Measurements from ENCODE around the gene LEMD3.

LEMD3 gene

DNA sequence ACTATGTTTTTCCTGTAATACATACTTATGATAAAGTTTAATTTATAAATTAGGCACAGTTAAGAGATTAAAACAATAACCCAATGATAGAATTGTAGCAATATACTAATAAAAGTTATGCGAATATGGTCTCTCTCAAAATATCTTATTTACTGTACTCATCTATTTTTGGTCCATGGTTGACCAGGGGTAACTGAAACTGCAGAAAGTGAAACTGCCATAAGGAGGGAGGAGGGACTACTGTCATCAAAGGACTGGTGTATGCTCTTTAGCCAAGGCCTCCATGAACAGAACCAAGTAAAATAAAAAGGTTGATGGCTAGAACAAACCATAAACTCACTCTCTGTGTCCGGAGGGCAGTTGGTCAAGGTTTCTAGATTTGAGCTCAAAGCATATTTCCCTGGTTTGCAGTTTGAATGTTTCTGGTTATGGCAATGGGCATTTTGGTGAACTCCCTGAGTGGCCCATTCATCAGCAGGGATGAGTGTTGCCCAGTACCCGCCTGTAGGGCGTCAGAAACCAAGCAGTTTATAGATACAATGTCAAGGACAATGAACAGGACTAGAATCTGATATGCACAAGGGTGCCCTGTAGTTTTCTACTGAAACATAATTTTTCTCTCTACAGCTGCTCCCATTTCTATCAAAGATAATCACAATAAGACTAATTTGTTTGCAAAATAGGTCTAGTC lies 19.8 kb downstream of the LEMD3 start:
- H3K27ac ChIP-seq (ENCODE audit: low read length): no peak overlapping the region
- no peaks in the 10 kb centered on the region for H3K9me3 ChIP-seq (ENCODE audit: control insufficient read depth, insufficient read depth, low read length)
- H3K36me3 ChIP-seq (ENCODE audit: control insufficient read depth, insufficient read depth, low read length): no peaks in the 10 kb centered on the region
- no peaks in the 10 kb centered on the region for H3K27me3 ChIP-seq (ENCODE audit: control insufficient read depth, insufficient read depth, low read length)
- no peak overlapping the region for H3K4me3 ChIP-seq (ENCODE audit: low read length)
- no CpG with 5 or more reads among the region's 4 CpGs for WGBS (ENCODE audit: insufficient coverage, insufficient read length)
- H3K4me1 ChIP-seq (ENCODE audit: control insufficient read depth, insufficient read depth, low read length): 0 out of 2 replicates have a peak, but pooled peaks cover 2% of the 10 kb centered on the region
- DNase-seq (ENCODE audit: low read depth, low spot score): no peak

DNA sequence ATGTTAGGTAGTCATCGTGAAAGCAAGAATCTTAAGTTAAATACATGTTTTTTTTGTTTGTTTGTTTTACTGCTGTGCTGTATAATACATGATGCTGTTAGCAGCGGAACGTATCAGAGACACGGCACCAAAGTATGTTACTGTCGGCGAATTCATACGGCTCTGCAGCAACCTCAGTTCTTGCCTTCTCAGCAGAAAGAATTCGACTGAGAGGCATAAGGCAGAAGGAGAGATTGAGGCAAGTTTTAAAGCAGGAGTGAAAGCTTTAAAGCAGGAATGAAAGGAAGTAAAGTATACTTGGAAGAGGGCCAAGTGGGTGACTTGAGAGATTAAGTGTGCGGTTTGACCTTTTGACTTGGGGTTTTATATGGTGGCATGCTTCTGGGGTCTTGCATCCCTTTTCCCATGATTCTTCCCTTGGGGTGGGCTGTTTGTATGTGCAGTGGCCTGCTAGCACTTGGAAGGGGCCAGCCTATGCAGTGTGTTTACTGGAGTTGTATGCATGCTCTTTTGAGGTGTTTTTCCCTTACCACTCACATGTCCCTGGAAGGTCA lies 23.7 kb downstream of the LEMD3 start:
- 0 out of 2 replicates have a peak, but pooled peaks cover 2% of the 10 kb centered on the region for H3K4me1 ChIP-seq (ENCODE audit: control insufficient read depth, insufficient read depth, low read length)
- no peak overlapping the region for H3K27ac ChIP-seq (ENCODE audit: low read length)
- H3K27me3 ChIP-seq (ENCODE audit: control insufficient read depth, insufficient read depth, low read length): no peaks in the 10 kb centered on the region
- H3K9me3 ChIP-seq (ENCODE audit: control insufficient read depth, insufficient read depth, low read length): no peaks in the 10 kb centered on the region
- no peak overlapping the region for H3K4me3 ChIP-seq (ENCODE audit: low read length)
- WGBS (ENCODE audit: insufficient coverage, insufficient read length): no CpG with 5 or more reads among the region's 9 CpGs
- DNase-seq (ENCODE audit: low read depth, low spot score): no peak
- no peaks in the 10 kb centered on the region for H3K36me3 ChIP-seq (ENCODE audit: control insufficient read depth, insufficient read depth, low read length)

DNA sequence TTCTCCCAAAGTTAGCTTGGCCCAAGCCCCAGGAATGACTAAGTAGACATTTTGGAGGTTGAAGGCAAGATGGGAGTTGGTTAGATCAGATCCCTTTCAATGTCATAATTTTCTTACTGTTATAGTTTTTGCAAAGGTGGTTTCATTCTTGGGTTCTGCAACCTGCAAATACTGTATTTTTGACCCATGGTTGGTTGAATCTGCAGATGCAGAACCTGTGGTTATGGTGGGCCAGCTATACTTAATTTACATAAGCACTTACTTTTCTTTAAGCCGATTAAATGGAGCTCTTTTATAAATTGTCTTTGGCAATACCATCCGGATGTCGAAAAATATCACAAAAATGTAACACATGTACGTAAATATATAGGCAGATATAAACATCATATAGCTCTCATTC lies 25.6 kb downstream of the LEMD3 start:
- H3K4me1 ChIP-seq (ENCODE audit: control insufficient read depth, insufficient read depth, low read length): 0 out of 2 replicates have a peak, but pooled peaks cover 2% of the 10 kb centered on the region
- H3K36me3 ChIP-seq (ENCODE audit: control insufficient read depth, insufficient read depth, low read length): no peaks in the 10 kb centered on the region
- no peak overlapping the region for H3K4me3 ChIP-seq (ENCODE audit: low read length)
- no CpG with 5 or more reads among the region's 4 CpGs for WGBS (ENCODE audit: insufficient coverage, insufficient read length)
- H3K27ac ChIP-seq (ENCODE audit: low read length): no peak overlapping the region
- DNase-seq (ENCODE audit: low read depth, low spot score): no peak
- H3K9me3 ChIP-seq (ENCODE audit: control insufficient read depth, insufficient read depth, low read length): no peaks in the 10 kb centered on the region
- no peaks in the 10 kb centered on the region for H3K27me3 ChIP-seq (ENCODE audit: control insufficient read depth, insufficient read depth, low read length)

DNA sequence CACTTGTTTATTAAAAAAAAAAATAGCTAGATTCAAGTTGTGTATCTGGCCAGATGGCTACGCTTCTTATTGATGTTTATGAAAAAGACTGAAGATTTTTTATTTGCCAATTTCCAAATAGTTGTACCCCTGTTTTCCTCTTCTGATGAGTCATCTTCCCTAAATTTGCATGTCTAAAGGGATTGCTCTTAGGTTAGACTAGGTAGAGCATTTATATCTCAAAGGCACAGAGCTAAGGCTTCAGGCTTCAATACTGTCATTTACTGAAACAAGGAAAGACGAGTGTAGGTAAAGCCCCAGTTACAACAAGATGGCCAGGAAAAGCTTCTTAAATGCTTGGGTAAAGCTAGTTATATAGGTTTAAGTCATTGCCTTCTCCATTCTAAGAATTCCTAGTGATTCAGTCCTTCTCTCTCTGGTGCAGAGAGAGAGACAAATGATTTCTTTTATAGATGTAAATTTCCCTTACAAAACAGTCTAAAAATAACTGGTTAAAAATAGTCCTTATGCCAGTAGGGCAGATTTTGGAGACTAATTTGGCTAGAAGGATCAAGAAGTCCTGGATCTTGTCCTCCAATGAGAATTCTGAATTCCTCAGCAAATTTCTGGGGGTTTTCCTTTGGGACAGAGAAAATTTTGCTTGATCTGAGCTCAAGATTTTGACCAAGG lies 26.1 kb downstream of the LEMD3 start:
- no peak overlapping the region for H3K27ac ChIP-seq (ENCODE audit: low read length)
- H3K9me3 ChIP-seq (ENCODE audit: control insufficient read depth, insufficient read depth, low read length): no peaks in the 10 kb centered on the region
- no peaks in the 10 kb centered on the region for H3K36me3 ChIP-seq (ENCODE audit: control insufficient read depth, insufficient read depth, low read length)
- H3K4me3 ChIP-seq (ENCODE audit: low read length): no peak overlapping the region
- no peak for DNase-seq (ENCODE audit: low read depth, low spot score)
- no peaks in the 10 kb centered on the region for H3K27me3 ChIP-seq (ENCODE audit: control insufficient read depth, insufficient read depth, low read length)
- no CpG with 5 or more reads among the region's 2 CpGs for WGBS (ENCODE audit: insufficient coverage, insufficient read length)
- H3K4me1 ChIP-seq (ENCODE audit: control insufficient read depth, insufficient read depth, low read length): no peaks in the 10 kb centered on the region

DNA sequence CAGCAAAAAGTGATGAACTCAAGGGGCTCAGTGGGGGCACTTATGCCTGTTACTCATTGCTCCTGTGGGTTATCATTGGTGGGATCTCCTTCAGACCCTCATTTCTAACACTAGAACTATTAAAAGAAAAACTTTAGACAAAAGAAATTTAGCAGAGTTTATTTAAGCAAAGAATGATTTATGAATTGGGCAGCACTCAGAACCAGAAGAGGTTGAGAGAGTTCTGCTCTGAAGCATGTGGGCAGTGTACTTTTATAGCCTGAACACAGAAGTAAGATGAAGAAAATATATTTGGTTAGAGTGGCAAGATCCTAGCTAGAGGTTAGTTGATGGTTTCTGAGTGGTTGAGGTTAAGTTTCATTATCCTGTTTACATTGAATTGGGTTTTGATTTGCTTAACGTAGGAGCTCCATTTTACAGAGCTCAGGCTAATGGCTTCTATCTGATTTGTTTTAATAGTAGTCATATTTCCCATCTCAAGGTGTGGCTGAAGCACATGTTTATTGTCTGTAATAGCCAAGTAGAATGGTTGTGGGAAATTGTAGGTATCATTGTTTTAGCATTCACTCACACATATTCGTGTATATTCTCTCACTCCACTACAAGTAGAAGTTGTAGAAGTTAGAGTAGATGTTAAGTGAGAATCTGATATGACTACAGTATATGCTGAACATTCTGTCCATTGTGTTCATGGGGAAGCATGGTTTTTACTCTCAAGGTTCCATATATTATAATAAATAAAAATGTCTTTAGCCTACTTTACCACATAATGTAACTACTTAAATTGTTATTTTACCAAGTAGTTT lies 27.6 kb downstream of the LEMD3 start:
- no CpG with 5 or more reads among the region's 2 CpGs for WGBS (ENCODE audit: insufficient coverage, insufficient read length)
- Histone ChIP-seq H3K36me3 (ENCODE audit: control insufficient read depth, insufficient read depth, low read length) (no peaks in the 10 kb centered on the region), H3K4me3 (ENCODE audit: low read length) (no peak overlapping the region), H3K9me3 (ENCODE audit: control insufficient read depth, insufficient read depth, low read length) (no peaks in the 10 kb centered on the region), H3K4me1 (ENCODE audit: control insufficient read depth, insufficient read depth, low read length) (no peaks in the 10 kb centered on the region), H3K27me3 (ENCODE audit: control insufficient read depth, insufficient read depth, low read length) (no peaks in the 10 kb centered on the region), H3K27ac (ENCODE audit: low read length) (no peak overlapping the region)
- DNase-seq (ENCODE audit: low read depth, low spot score): no peak

DNA sequence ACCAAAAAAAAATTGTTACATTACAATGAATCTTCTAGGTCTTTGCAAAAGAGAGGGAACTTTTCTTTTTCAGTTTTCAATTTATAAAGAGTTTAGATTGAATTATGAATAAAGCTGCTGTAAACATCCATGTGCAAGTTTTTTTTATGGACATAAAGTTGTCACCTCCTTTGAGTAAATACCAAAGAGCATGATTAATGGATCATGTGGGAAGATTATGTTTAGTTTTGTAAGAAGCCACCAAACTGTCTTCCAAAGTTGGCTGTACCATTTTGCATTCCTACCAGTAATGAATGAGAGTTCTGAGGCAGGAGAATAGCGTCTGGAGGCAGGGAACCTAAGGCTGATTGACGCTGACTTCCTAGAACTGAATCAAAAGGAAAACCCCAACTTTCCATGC lies 30.2 kb downstream of the LEMD3 start:
- no peaks in the 10 kb centered on the region for H3K36me3 ChIP-seq (ENCODE audit: control insufficient read depth, insufficient read depth, low read length)
- H3K9me3 ChIP-seq (ENCODE audit: control insufficient read depth, insufficient read depth, low read length): no peaks in the 10 kb centered on the region
- WGBS (ENCODE audit: insufficient coverage, insufficient read length): no CpG with 5 or more reads among the region's 2 CpGs
- no peaks in the 10 kb centered on the region for H3K27me3 ChIP-seq (ENCODE audit: control insufficient read depth, insufficient read depth, low read length)
- H3K4me1 ChIP-seq (ENCODE audit: control insufficient read depth, insufficient read depth, low read length): no peaks in the 10 kb centered on the region; the same call in 1 of the 2 replicates
- no peak overlapping the region for H3K4me3 ChIP-seq (ENCODE audit: low read length)
- no peak for DNase-seq (ENCODE audit: low read depth, low spot score)
- H3K27ac ChIP-seq (ENCODE audit: low read length): no peak overlapping the region

DNA sequence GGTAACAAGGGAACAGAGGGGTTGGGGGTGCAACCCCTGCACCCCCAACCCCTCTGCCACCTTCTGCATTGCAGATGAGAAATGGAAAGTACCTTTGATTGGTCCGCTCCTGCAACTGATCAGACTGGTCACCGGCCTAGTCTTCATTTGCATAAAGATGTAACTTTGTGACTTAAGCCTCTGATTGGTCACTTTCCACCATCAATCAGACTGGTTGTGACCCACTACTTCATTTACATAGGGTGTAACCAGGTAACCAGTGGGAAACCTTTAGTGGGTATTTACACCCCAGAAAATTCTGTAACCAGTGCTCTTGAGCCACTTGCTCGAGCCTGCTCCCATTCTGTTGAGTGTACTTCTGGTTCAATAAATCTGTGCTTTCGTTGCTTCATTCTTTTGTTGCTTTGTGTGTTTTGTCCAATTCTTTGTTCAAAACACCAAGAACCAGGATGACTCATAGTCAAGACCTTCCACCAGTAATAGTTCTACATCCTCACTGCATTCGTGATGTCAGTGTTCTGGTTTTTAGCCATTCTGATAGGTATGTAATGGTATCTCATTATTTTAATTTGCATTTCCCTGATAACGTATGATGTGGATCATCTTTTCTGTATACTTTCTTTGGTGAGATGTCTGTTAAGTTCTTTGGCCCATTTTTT lies 30.8 kb downstream of the LEMD3 start:
- no peak for DNase-seq (ENCODE audit: low read depth, low spot score)
- no peak overlapping the region for H3K27ac ChIP-seq (ENCODE audit: low read length)
- H3K36me3 ChIP-seq (ENCODE audit: control insufficient read depth, insufficient read depth, low read length): no peaks in the 10 kb centered on the region
- no peak overlapping the region for H3K4me3 ChIP-seq (ENCODE audit: low read length)
- H3K4me1 ChIP-seq (ENCODE audit: control insufficient read depth, insufficient read depth, low read length): no peaks in the 10 kb centered on the region; the same call in 1 of the 2 replicates
- no CpG with 5 or more reads among the region's 6 CpGs for WGBS (ENCODE audit: insufficient coverage, insufficient read length)
- no peaks in the 10 kb centered on the region for H3K27me3 ChIP-seq (ENCODE audit: control insufficient read depth, insufficient read depth, low read length)
- H3K9me3 ChIP-seq (ENCODE audit: control insufficient read depth, insufficient read depth, low read length): no peaks in the 10 kb centered on the region

DNA sequence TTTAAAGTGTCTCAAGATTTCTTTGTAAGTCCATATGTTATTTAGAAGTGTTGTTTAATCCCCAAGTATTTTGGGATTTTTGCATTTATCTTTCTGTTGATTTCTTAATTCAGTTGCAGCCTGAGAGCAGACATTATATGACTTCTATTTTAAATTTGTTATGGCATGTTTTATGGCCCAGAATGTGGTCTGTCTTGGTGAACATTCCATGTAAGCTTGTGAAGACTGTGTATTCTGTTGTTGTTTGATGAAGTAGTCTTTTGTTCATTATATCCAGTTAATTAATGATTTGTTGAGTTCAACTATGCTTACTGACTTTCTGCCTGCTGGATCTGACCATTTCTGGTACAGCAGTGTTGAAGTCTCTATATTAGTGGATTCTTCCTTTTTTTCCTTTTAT lies 34.0 kb downstream of the LEMD3 start:
- no peaks in the 10 kb centered on the region for H3K9me3 ChIP-seq (ENCODE audit: control insufficient read depth, insufficient read depth, low read length)
- no peak overlapping the region for H3K27ac ChIP-seq (ENCODE audit: low read length)
- no peaks in the 10 kb centered on the region; the same call in 1 of the 2 replicates for H3K4me1 ChIP-seq (ENCODE audit: control insufficient read depth, insufficient read depth, low read length)
- no peaks in the 10 kb centered on the region for H3K36me3 ChIP-seq (ENCODE audit: control insufficient read depth, insufficient read depth, low read length)
- DNase-seq (ENCODE audit: low read depth, low spot score): no peak
- H3K27me3 ChIP-seq (ENCODE audit: control insufficient read depth, insufficient read depth, low read length): no peaks in the 10 kb centered on the region
- H3K4me3 ChIP-seq (ENCODE audit: low read length): no peak overlapping the region

DNA sequence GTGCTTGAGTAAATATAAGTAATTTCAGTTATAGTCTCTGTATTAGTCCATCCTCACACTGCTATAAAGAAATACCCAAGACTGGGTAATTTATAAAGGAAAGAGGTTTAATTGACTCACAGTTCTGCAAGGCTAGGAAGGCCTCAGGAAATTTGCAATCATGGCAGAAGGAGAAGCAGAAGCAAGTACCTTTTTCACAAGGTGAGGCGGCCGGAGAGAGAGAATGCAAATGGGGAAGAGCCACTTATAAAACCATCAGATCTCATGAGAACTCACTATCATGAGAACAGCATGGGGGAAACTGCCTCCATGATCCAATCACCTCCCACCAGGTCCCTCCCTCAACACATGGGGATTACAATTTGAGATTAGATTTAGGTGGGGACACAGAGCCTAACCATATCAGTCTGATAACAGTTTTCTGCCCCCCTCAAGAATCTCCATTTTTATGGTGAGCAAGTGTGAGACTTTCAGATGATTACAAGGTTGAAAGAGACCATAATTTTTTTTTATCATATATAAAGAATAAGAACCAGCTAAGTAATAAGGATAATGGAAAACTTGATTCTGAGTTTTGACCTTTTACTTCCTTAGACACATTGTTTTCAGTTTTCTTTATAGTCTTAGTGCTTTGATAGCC lies 35.6 kb downstream of the LEMD3 start:
- WGBS (ENCODE audit: insufficient coverage, insufficient read length): no CpG with 5 or more reads among the region's 2 CpGs
- Histone ChIP-seq H3K27me3 (ENCODE audit: control insufficient read depth, insufficient read depth, low read length) (no peaks in the 10 kb centered on the region), H3K9me3 (ENCODE audit: control insufficient read depth, insufficient read depth, low read length) (no peaks in the 10 kb centered on the region), H3K27ac (ENCODE audit: low read length) (no peak overlapping the region), H3K36me3 (ENCODE audit: control insufficient read depth, insufficient read depth, low read length) (no peaks in the 10 kb centered on the region), H3K4me3 (ENCODE audit: low read length) (no peak overlapping the region), H3K4me1 (ENCODE audit: control insufficient read depth, insufficient read depth, low read length) (no peaks in the 10 kb centered on the region; the same call in 1 of the 2 replicates)
- no peak for DNase-seq (ENCODE audit: low read depth, low spot score)

DNA sequence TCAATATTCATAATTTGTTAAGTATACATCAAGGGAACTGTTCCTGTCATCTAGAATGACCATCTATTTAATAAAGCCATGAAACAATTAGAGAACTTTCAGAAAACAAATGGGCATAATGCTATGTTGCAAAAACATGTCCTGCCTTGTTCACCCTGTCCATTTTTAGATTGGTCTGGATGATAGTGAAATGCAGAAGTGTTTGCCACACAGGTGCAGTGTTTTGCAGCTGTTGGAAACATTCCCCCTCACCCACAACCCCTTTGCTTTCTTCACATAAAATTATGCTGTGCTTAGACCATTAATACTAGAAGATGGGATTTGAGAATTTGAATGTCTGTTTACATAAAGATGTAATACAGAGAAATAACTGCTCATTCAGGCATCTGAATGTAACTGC lies 36.5 kb downstream of the LEMD3 start:
- H3K4me3 ChIP-seq (ENCODE audit: low read length): no peak overlapping the region
- no peaks in the 10 kb centered on the region for H3K9me3 ChIP-seq (ENCODE audit: control insufficient read depth, insufficient read depth, low read length)
- no peaks in the 10 kb centered on the region for H3K36me3 ChIP-seq (ENCODE audit: control insufficient read depth, insufficient read depth, low read length)
- H3K4me1 ChIP-seq (ENCODE audit: control insufficient read depth, insufficient read depth, low read length): no peaks in the 10 kb centered on the region; the same call in 1 of the 2 replicates
- no peak for DNase-seq (ENCODE audit: low read depth, low spot score)
- no peak overlapping the region for H3K27ac ChIP-seq (ENCODE audit: low read length)
- H3K27me3 ChIP-seq (ENCODE audit: control insufficient read depth, insufficient read depth, low read length): no peaks in the 10 kb centered on the region

Data from iPS DF 6.9 (cell line).